GM12878 (cell line): ENCODE data around the gene PNPLA8. TPM values are rescaled to one million over a fixed set of nuclear protein-coding genes. Genes with fewer than 3 reads are reported as not detected.

Source experiments
- CBX5 ChIP-seq: sonication (generic); IDR thresholded peaks from 2 replicates; pipeline ENCODE4 v1.6.1; 2016; ENCODE audit warnings: low read depth, moderate library complexity, mild to moderate bottlenecking, inconsistent platforms
- CUX1 ChIP-seq: IDR thresholded peaks from 2 replicates; pipeline ENCODE4 v1.6.1; 2012; ENCODE audit warnings: improper control_type of control experiment, low read depth, low read length; ENCODE audit not compliant: insufficient replicate concordance
- EP300 ChIP-seq, 2 experiments: fragments of 150-350 bp in 1 of 2; IDR thresholded peaks; 2 replicates each; pipeline ENCODE4 v1.6.1; 2011 to 2012; ENCODE audit warnings: low read depth in 2 of 2, low read length in 2 of 2, borderline replicate concordance in 1 of 2, improper control_type of control experiment in 1 of 2, inconsistent platforms in 1 of 2; ENCODE audit not compliant: control insufficient read depth in 1 of 2
- ETV6 ChIP-seq, 2 experiments: fragments of 450-650 bp in 1 of 2; IDR thresholded peaks in 1 of 2; conservative IDR thresholded peaks in 1 of 2; 2 replicates each; pipeline ENCODE4 v1.6.1; 2014; ENCODE audit warnings: antibody characterized with exemption in 1 of 2, borderline replicate concordance in 1 of 2, low read depth in 1 of 2, mild to moderate bottlenecking in 1 of 2, moderate library complexity in 1 of 2
- HCFC1 ChIP-seq: fragments of 150-350 bp; IDR thresholded peaks from 2 replicates; pipeline ENCODE4 v1.6.1; 2014; ENCODE audit warnings: low read length
- JUNB ChIP-seq: IDR thresholded peaks from 2 replicates; pipeline ENCODE4 v1.6.1; 2016; ENCODE audit warnings: antibody characterized with exemption, mild to moderate bottlenecking
- LARP7 ChIP-seq: fragments of 450-650 bp; IDR thresholded peaks from 2 replicates; pipeline ENCODE4 v1.6.1; 2017; ENCODE audit warnings: mild to moderate bottlenecking
- MTA2 ChIP-seq: fragments of 450-650 bp; IDR thresholded peaks from 2 replicates; pipeline ENCODE4 v1.6.1; 2016; ENCODE audit warnings: low read depth, mild to moderate bottlenecking, moderate library complexity
- RFX5 ChIP-seq: IDR thresholded peaks from 2 replicates; pipeline ENCODE4 v1.6.1; 2011; ENCODE audit warnings: low read depth, low read length, improper control_type of control experiment
- SPI1 ChIP-seq: IDR thresholded peaks from 2 replicates; pipeline ENCODE4 v1.6.1; 2011; ENCODE audit warnings: low read depth, mild to moderate bottlenecking, low read length, moderate library complexity, borderline replicate concordance; ENCODE audit not compliant: insufficient read depth
- TCF12 ChIP-seq: IDR thresholded peaks from 2 replicates; pipeline ENCODE4 v1.6.1; 2011; ENCODE audit warnings: low read depth, mild to moderate bottlenecking, low read length
- ZZZ3 ChIP-seq: IDR thresholded peaks from 2 replicates; pipeline ENCODE4 v1.6.1; 2011; ENCODE audit warnings: low read depth; ENCODE audit not compliant: control insufficient read depth, insufficient read length
- polyA plus RNA-seq, 11 experiments: library from polyadenylated mRNA; depleted of rRNA in 4 of 11; unstranded in 6 of 11; stranded (reverse) in 5 of 11; fragments of >200 nt; fragmentation: Nextera tagmentation in 4 of 11; fragmentation: Illumina TruSeq in 1 of 11; extraction: Ambion mirVana in 4 of 11; extraction: Trizol in 1 of 11; gene quantifications; 1 replicate in 1 of 11; 2 replicates in 10 of 11; pipeline versions ENCODE4 v1.2.1 to v1.2.3, GENCODE V29; 2011 to 2016; ENCODE audit warnings: inconsistent platforms in 2 of 11, missing spikeins in 2 of 11, low read depth in 1 of 11
- total RNA-seq, 4 experiments: library from RNA; depleted of rRNA in 3 of 4; stranded (reverse); fragments of >200 nt in 3 of 4; fragmentation: Illumina TruSeq in 1 of 4; extraction: Trizol in 1 of 4; gene quantifications; 2 replicates each; pipeline versions ENCODE4 v1.2.1 to v1.2.3, GENCODE V29; 2013 to 2021
- TF ChIP-seq, protein P1 (sequence below): fragments of 450-650 bp; formaldehyde crosslinking; IDR thresholded peaks from 2 replicates; pipeline ENCODE4 v1.5.0; 2022; ENCODE audit warnings: mild to moderate bottlenecking, missing genetic modification characterization
- TF ChIP-seq, protein P2 (sequence below): fragments of 450-650 bp; IDR thresholded peaks from 2 replicates; pipeline ENCODE4 v1.6.1; 2016; ENCODE audit warnings: mild to moderate bottlenecking
- TF ChIP-seq, protein P3 (sequence below): fragments of 150-350 bp; IDR thresholded peaks from 2 replicates; pipeline ENCODE4 v1.6.1; 2016; ENCODE audit warnings: low read depth, low read length

PNPLA8 gene
- total and polyA plus RNA-seq, 10 of the 15 experiments (the other 5 are each of a cell fraction or from before 2014, with no cell fraction given) = 8.0 to 16.3 (median 12.2) TPM

DNA sequence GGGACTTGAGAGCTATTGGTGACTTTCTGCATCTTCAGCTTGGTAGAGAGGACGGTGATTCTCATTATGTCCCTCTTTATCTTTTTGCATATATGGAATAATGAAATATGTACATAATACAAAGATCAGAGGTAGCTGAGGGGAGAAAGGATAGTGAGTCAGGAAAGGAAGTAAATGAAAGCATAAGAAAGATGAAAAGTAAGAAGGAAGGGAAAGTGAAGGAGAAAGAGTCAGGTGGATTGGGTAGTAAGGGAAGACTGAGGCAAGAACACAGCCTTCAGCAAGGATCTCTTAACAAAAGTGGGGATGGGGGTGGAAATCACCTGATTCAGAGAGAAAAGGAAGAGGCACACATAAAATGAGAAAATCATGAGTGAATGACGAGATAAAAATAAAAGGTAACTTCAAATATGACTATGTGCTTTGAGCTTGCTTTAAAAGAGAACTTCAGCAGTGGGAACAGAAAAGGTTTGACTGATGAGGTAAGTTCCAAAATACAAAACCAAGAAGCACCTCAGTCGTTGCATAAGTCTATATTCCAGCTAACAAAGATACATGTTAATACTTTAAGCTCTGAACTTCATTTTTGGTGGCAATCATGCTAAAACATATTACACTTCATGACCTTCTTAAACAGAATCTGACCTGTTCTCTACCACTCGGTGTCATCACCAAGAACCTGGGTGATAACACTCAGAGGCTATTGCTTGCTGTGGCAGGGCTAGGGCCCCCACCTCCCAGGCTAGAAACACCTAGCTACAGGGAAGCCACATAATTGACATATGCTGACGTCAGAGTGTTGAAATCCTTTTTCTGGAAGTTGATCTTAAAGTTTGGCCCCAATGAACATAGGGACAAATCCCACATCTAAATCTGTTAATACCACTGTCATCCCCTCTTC lies 102.6 kb downstream of the PNPLA8 start (continued):
- TF ChIP-seq CUX1 (no peak), ETV6 (conservative IDR thresholded peaks at IDR 0.05 in 1 of 2, IDR thresholded peaks at IDR 0.05 in 1 of 2; ENCODE audit: borderline replicate concordance in 1 of 2, low read depth in 1 of 2) (no peak), MTA2 (no peak), SPI1 (no peak), RFX5 (no peak), JUNB (peak; percentile 69), HCFC1 (no peak), EP300 (IDR thresholded peaks at IDR 0.05; ENCODE audit: borderline replicate concordance in 1 of 2, control insufficient read depth in 1 of 2, low read depth in 2 of 2, low read length in 2 of 2) (no peak), ZZZ3 (no peak), CBX5 (no peak), LARP7 (no peak), TCF12 (no peak)
- TF ChIP-seq, protein P1, sequence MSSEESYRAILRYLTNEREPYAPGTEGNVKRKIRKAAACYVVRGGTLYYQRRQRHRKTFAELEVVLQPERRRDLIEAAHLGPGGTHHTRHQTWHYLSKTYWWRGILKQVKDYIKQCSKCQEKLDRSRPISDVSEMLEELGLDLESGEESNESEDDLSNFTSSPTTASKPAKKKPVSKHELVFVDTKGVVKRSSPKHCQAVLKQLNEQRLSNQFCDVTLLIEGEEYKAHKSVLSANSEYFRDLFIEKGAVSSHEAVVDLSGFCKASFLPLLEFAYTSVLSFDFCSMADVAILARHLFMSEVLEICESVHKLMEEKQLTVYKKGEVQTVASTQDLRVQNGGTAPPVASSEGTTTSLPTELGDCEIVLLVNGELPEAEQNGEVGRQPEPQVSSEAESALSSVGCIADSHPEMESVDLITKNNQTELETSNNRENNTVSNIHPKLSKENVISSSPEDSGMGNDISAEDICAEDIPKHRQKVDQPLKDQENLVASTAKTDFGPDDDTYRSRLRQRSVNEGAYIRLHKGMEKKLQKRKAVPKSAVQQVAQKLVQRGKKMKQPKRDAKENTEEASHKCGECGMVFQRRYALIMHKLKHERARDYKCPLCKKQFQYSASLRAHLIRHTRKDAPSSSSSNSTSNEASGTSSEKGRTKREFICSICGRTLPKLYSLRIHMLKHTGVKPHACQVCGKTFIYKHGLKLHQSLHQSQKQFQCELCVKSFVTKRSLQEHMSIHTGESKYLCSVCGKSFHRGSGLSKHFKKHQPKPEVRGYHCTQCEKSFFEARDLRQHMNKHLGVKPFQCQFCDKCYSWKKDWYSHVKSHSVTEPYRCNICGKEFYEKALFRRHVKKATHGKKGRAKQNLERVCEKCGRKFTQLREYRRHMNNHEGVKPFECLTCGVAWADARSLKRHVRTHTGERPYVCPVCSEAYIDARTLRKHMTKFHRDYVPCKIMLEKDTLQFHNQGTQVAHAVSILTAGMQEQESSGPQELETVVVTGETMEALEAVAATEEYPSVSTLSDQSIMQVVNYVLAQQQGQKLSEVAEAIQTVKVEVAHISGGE = no peak
- TF ChIP-seq, protein P2, sequence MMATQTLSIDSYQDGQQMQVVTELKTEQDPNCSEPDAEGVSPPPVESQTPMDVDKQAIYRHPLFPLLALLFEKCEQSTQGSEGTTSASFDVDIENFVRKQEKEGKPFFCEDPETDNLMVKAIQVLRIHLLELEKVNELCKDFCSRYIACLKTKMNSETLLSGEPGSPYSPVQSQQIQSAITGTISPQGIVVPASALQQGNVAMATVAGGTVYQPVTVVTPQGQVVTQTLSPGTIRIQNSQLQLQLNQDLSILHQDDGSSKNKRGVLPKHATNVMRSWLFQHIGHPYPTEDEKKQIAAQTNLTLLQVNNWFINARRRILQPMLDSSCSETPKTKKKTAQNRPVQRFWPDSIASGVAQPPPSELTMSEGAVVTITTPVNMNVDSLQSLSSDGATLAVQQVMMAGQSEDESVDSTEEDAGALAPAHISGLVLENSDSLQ = no peak
- TF ChIP-seq, protein P3, sequence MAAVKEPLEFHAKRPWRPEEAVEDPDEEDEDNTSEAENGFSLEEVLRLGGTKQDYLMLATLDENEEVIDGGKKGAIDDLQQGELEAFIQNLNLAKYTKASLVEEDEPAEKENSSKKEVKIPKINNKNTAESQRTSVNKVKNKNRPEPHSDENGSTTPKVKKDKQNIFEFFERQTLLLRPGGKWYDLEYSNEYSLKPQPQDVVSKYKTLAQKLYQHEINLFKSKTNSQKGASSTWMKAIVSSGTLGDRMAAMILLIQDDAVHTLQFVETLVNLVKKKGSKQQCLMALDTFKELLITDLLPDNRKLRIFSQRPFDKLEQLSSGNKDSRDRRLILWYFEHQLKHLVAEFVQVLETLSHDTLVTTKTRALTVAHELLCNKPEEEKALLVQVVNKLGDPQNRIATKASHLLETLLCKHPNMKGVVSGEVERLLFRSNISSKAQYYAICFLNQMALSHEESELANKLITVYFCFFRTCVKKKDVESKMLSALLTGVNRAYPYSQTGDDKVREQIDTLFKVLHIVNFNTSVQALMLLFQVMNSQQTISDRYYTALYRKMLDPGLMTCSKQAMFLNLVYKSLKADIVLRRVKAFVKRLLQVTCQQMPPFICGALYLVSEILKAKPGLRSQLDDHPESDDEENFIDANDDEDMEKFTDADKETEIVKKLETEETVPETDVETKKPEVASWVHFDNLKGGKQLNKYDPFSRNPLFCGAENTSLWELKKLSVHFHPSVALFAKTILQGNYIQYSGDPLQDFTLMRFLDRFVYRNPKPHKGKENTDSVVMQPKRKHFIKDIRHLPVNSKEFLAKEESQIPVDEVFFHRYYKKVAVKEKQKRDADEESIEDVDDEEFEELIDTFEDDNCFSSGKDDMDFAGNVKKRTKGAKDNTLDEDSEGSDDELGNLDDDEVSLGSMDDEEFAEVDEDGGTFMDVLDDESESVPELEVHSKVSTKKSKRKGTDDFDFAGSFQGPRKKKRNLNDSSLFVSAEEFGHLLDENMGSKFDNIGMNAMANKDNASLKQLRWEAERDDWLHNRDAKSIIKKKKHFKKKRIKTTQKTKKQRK = no peak
